Lower lobe of right lung (tissue), 2 donors: ENCODE measurements around the gene DCC. TPM values are rescaled to one million over a fixed set of nuclear protein-coding genes. Genes with fewer than 3 reads are reported as not detected.

ENCODE experiments used
- ATAC-seq, 2 donors: fragments of 200-7000 bp; cut with Tn5 transposase; one replicate each; pipeline ENCODE4 v1.9.1; 2020 to 2022; ENCODE audit warnings: mild to moderate bottlenecking in 2 of 2, moderate library complexity in 2 of 2
- DNase-seq: peaks from one replicate; pipeline ENCODE4 v3.0.0-alpha.2; 2020
- H3K27ac ChIP-seq: fragments of 200-600 bp; one replicate; pipeline ENCODE4 v1.8.0; 2022
- H3K27me3 ChIP-seq: fragments of 200-600 bp; one replicate; pipeline ENCODE4 v1.8.0; 2022; ENCODE audit warnings: low read depth
- H3K36me3 ChIP-seq: fragments of 200-600 bp; one replicate; pipeline ENCODE4 v1.8.0; 2022; ENCODE audit warnings: mild to moderate bottlenecking
- H3K4me1 ChIP-seq: fragments of 200-600 bp; one replicate; pipeline ENCODE4 v1.8.0; 2022
- H3K4me3 ChIP-seq: fragments of 200-600 bp; one replicate; pipeline ENCODE4 v1.8.0; 2022; ENCODE audit warnings: mild to moderate bottlenecking
- H3K9me3 ChIP-seq: fragments of 200-600 bp; one replicate; pipeline ENCODE4 v1.8.0; 2022
- CTCF ChIP-seq: fragments of 200-600 bp; IDR thresholded peaks from one replicate; pipeline ENCODE4 v1.8.0; 2022; ENCODE audit warnings: antibody characterized with exemption, mild to moderate bottlenecking
- intact Hi-C: fragments of 100-400 bp; cut with DNase I; formaldehyde crosslinking; loops from one replicate; pipeline ENCODE4 v1.11.0; 2022
- total RNA-seq: library from RNA; stranded (reverse); fragmentation: NEBNext Ultra II Directional; extraction: Animal tissue kit (Norgen Biotek cat#: 25700); gene quantifications from one replicate; pipeline ENCODE4 v1.2.1, GENCODE V29; 2021
- donor health status: DM: no; HTN: yes; CAD: no; lungs with severe emphysema.

DCC gene
- total RNA-seq, 1 donor from 2014 or later = 4.5 TPM

GRCh38 chr18:52489396-52490306, 149.7 kb downstream of the DCC start:
- TF ChIP-seq CTCF = no peak

GRCh38 chr18:52496426-52496825, 156.4 kb downstream of the DCC start:
- DNase-seq = no peak
- no peak for TF ChIP-seq CTCF
- H3K27me3 ChIP-seq = no peaks in the 10 kb centered on the region

More at GRCh38 chr18:52489396-52490306, 149.7 kb downstream of the DCC start:
- H3K27me3 ChIP-seq = no peaks in the 10 kb centered on the region
- intact Hi-C loops = no loop called here
- no peak overlapping the region for H3K4me3 ChIP-seq
- H3K4me1 ChIP-seq = no peaks in the 10 kb centered on the region
- DNase-seq (no peak), ATAC-seq (no peak)
- H3K27ac ChIP-seq = no peak overlapping the region
- H3K9me3 ChIP-seq = peaks cover 2% of the 10 kb centered on the region
- no peaks in the 10 kb centered on the region for H3K36me3 ChIP-seq

GRCh38 chr18:52499016-52499415, 159.0 kb downstream of the DCC start:
- H3K4me1 ChIP-seq = no peaks in the 10 kb centered on the region
- no peak for DNase-seq
- TF ChIP-seq CTCF = no peak
- H3K27me3 ChIP-seq = no peaks in the 10 kb centered on the region
- no peak overlapping the region for H3K4me3 ChIP-seq
- H3K36me3 ChIP-seq = no peaks in the 10 kb centered on the region
- H3K9me3 ChIP-seq = peaks cover 6% of the 10 kb centered on the region
- no peak for ATAC-seq
- intact Hi-C loops = no loop called here
- no peak overlapping the region for H3K27ac ChIP-seq

More at GRCh38 chr18:52496426-52496825, 156.4 kb downstream of the DCC start:
- H3K27ac ChIP-seq = no peak overlapping the region
- H3K4me1 ChIP-seq = no peaks in the 10 kb centered on the region
- ATAC-seq = no peak
- no peak overlapping the region for H3K4me3 ChIP-seq
- intact Hi-C loops = no loop called here
- no peaks in the 10 kb centered on the region for H3K36me3 ChIP-seq
- peaks cover 6% of the 10 kb centered on the region for H3K9me3 ChIP-seq

GRCh38 chr18:52499644-52500043, 159.6 kb downstream of the DCC start:
- H3K9me3 ChIP-seq = peaks cover 4% of the 10 kb centered on the region
- H3K36me3 ChIP-seq = no peaks in the 10 kb centered on the region
- DNase-seq (no peak), ATAC-seq (no peak)
- no peak for TF ChIP-seq CTCF
- no peaks in the 10 kb centered on the region for H3K4me1 ChIP-seq
- intact Hi-C loops = no loop called here
- H3K27ac ChIP-seq = no peak overlapping the region
- no peak overlapping the region for H3K4me3 ChIP-seq
- H3K27me3 ChIP-seq = no peaks in the 10 kb centered on the region

- ATAC-seq = no peak
- intact Hi-C loops = no loop called here
- Histone ChIP-seq H3K27me3 (no peaks in the 10 kb centered on the region), H3K9me3 (no peaks in the 10 kb centered on the region), H3K4me3 (no peak overlapping the region), H3K36me3 (no peaks in the 10 kb centered on the region), H3K4me1 (no peaks in the 10 kb centered on the region), H3K27ac (no peak overlapping the region)
- no peak for DNase-seq
- TF ChIP-seq CTCF = no peak
Measured at GRCh38 chr18:52504589-52504988, 164.6 kb downstream of the DCC start.
